ENCODE data around the gene SBF1. TPM values are rescaled to one million over a fixed set of nuclear protein-coding genes. Genes with fewer than 3 reads are reported as not detected.

The SBF1 gene
- total and polyA plus RNA-seq, 7 donors: 13.8 to 67.3 (median 23.2) TPM

GRCh38 chr22:50420581-50420980, 54.3 kb downstream of the SBF1 start:
- DNase-seq: no peak
- Histone ChIP-seq H3K4me3 (no peak overlapping the region), H3K4me1 (no peaks in the 10 kb centered on the region), H3K27ac (no peak overlapping the region), H3K36me3 (peaks cover 41 to 95% (median 77%) of the 10 kb centered on the region in 4 donors), H3K9me3 (no peaks in the 10 kb centered on the region), H3K27me3 (no peaks in the 10 kb centered on the region)
- intact Hi-C loops (cut with DNase I): no loop called here
- WGBS, 2 donors: 93 to 94% methylated on average over 12 of the region's 12 CpGs
- TF ChIP-seq POLR2A (IDR thresholded peaks at IDR 0.05) (no peak), EP300 (IDR thresholded peaks at IDR 0.05) (no peak), POLR2AphosphoS5 (IDR thresholded peaks at IDR 0.05) (no peak)
- TF ChIP-seq, protein P1, sequence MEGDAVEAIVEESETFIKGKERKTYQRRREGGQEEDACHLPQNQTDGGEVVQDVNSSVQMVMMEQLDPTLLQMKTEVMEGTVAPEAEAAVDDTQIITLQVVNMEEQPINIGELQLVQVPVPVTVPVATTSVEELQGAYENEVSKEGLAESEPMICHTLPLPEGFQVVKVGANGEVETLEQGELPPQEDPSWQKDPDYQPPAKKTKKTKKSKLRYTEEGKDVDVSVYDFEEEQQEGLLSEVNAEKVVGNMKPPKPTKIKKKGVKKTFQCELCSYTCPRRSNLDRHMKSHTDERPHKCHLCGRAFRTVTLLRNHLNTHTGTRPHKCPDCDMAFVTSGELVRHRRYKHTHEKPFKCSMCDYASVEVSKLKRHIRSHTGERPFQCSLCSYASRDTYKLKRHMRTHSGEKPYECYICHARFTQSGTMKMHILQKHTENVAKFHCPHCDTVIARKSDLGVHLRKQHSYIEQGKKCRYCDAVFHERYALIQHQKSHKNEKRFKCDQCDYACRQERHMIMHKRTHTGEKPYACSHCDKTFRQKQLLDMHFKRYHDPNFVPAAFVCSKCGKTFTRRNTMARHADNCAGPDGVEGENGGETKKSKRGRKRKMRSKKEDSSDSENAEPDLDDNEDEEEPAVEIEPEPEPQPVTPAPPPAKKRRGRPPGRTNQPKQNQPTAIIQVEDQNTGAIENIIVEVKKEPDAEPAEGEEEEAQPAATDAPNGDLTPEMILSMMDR (IDR thresholded peaks at IDR 0.05): no peak

DNA sequence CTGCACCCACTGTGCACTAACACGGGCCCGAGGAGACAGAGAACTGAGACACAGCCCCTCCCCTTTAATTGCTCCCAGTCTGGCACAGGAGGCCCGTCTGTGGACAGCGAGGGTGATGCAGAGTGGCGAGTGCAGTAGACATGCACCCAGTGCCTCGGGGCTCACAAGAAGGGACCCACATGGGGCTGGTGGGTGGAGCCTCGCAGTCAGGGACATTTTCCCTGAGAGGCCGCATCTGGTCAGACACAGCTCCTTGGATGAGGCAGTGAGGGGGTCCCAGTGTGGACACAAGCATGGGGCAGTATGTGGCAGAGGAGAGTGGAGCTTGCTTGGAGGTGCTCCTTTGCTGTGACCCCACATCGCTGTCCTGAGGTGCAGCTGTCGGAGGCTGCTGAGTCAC, 54.8 kb downstream of the SBF1 start:
- no peak for TF ChIP-seq EP300 (IDR thresholded peaks at IDR 0.05)
- TF ChIP-seq POLR2A (IDR thresholded peaks at IDR 0.05): no peak
- TF ChIP-seq, protein P1 (IDR thresholded peaks at IDR 0.05): no peak
- no peak for TF ChIP-seq POLR2AphosphoS5 (IDR thresholded peaks at IDR 0.05)
- Histone ChIP-seq H3K36me3 (peaks cover 42 to 95% (median 77%) of the 10 kb centered on the region in 4 donors), H3K9me3 (no peaks in the 10 kb centered on the region), H3K27me3 (no peaks in the 10 kb centered on the region), H3K4me1 (no peaks in the 10 kb centered on the region), H3K27ac (no peak overlapping the region), H3K4me3 (no peak overlapping the region)
- intact Hi-C loops (cut with DNase I): no loop called here
- no peak for DNase-seq
- 91 to 93% methylated on average over 10 of the region's 10 CpGs for WGBS, 2 donors

GRCh38 chr22:50419116-50419515, 55.7 kb downstream of the SBF1 start:
- 94 to 96% methylated on average over 9 of the region's 9 CpGs for WGBS, 2 donors
- Histone ChIP-seq H3K4me3 (no peak overlapping the region), H3K27me3 (no peaks in the 10 kb centered on the region), H3K9me3 (no peaks in the 10 kb centered on the region), H3K36me3 (peaks cover 51 to 97% (median 82%) of the 10 kb centered on the region in 4 donors), H3K27ac (no peak overlapping the region), H3K4me1 (no peaks in the 10 kb centered on the region)
- DNase-seq: no peak
- TF ChIP-seq POLR2A (IDR thresholded peaks at IDR 0.05) (no peak), POLR2AphosphoS5 (IDR thresholded peaks at IDR 0.05) (no peak), EP300 (IDR thresholded peaks at IDR 0.05) (no peak)
- TF ChIP-seq, protein P1 (IDR thresholded peaks at IDR 0.05): no peak
- intact Hi-C loops (cut with DNase I): no loop called here

- no peaks in the 10 kb centered on the region for H3K27me3 ChIP-seq
- 96 to 97% methylated on average over 5 of the region's 5 CpGs for WGBS, 2 donors
- TF ChIP-seq, protein P1 (IDR thresholded peaks at IDR 0.05): no peak
- TF ChIP-seq POLR2AphosphoS5 (IDR thresholded peaks at IDR 0.05) (no peak), POLR2A (IDR thresholded peaks at IDR 0.05) (no peak), EP300 (IDR thresholded peaks at IDR 0.05) (no peak)
These were observed 56.2 kb downstream of the SBF1 start for GRCh38 chr22:50418624-50419023.

More at GRCh38 chr22:50418624-50419023, 56.2 kb downstream of the SBF1 start:
- intact Hi-C loops (cut with DNase I): no loop called here
- H3K36me3 ChIP-seq: peaks cover 50 to 97% (median 82%) of the 10 kb centered on the region in 4 donors
- no peaks in the 10 kb centered on the region for H3K9me3 ChIP-seq
- no peak overlapping the region for H3K4me3 ChIP-seq
- H3K27ac ChIP-seq: no peak overlapping the region
- H3K4me1 ChIP-seq: no peaks in the 10 kb centered on the region
- no peak for DNase-seq

Measured in sigmoid colon (tissue), 7 donors.